Measurements from ENCODE around the gene SPTLC2. TPM values are rescaled to one million over a fixed set of nuclear protein-coding genes. Genes with fewer than 3 reads are reported as not detected.

Gene SPTLC2
- total RNA-seq, 1 donor from 2014 or later: 23.1 TPM

DNA sequence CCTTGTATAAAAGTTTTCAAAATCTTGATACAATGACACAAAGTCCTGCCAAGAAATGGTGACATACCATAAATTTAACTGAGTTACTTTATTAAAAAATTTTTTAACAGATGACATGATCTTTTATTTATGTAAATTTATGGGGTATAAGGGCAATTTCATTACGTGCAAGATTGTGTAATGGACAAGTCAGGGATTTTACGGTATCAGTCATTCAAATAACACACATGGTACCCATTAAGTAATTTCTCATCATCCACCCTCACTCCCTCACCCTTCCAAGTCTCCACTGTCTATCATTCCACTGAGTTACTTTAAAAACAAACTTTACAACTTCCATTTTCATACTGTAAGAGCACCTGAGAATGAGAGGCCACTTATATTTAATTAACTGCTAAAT lies 37.4 kb downstream of the SPTLC2 start:
- no peaks in the 10 kb centered on the region for H3K36me3 ChIP-seq
- no peaks in the 10 kb centered on the region for H3K27me3 ChIP-seq
- H3K4me3 ChIP-seq: no peak overlapping the region
- DNase-seq (ENCODE audit: extremely low spot score in 2 of 2): no peak
- H3K4me1 ChIP-seq: peaks cover 38% of the 10 kb centered on the region
- H3K27ac ChIP-seq: no peak overlapping the region
- intact Hi-C loops (cut with DNase I): no loop called here
- TF ChIP-seq POLR2A (IDR thresholded peaks at IDR 0.05) (no peak), CTCF (IDR thresholded peaks at IDR 0.05) (no peak), POLR2AphosphoS5 (IDR thresholded peaks at IDR 0.05; ENCODE audit: insufficient read depth in 1 of 2, low read depth in 1 of 2) (no peak)
- H3K9me3 ChIP-seq: no peaks in the 10 kb centered on the region

DNA sequence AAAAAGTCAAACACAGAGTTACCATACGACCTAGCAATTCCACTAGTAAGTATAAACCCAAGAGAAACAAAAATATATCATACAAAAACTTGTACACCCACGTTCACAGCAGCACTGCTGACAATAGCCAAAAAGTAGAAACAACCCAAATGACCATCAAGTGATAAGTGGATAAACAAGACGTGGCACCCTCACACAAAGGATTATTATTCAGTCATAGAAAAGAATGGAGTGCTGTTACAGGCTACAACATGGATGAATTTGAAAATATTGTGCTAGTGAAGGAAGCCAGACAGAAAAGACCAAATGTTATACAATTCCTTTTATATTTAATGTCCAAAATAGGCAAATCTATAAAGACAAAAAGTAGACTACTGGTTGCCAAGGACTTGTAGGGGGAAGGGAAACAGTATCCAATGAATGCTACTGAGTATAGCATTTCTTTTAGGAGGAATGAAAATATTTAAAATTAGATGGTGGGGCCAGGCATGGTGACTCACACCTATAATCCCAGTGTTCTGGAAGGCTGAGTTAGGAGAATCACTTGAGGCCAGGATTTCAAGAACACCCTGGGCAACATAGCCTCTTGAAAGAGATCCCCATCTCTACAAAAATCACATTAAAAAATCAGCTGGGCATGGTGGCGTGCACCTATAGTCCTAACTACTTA lies 41.9 kb downstream of the SPTLC2 start:
- no peak overlapping the region for H3K27ac ChIP-seq
- H3K27me3 ChIP-seq: no peaks in the 10 kb centered on the region
- peaks cover 7% of the 10 kb centered on the region for H3K4me1 ChIP-seq
- no peak for TF ChIP-seq POLR2A (IDR thresholded peaks at IDR 0.05)
- TF ChIP-seq CTCF (IDR thresholded peaks at IDR 0.05): no peak
- no peak for TF ChIP-seq POLR2AphosphoS5 (IDR thresholded peaks at IDR 0.05; ENCODE audit: insufficient read depth in 1 of 2, low read depth in 1 of 2)
- H3K36me3 ChIP-seq: no peaks in the 10 kb centered on the region
- H3K4me3 ChIP-seq: no peak overlapping the region
- DNase-seq (ENCODE audit: extremely low spot score in 2 of 2): no peak
- no peaks in the 10 kb centered on the region for H3K9me3 ChIP-seq
- intact Hi-C loops (cut with DNase I): no loop called here

DNA sequence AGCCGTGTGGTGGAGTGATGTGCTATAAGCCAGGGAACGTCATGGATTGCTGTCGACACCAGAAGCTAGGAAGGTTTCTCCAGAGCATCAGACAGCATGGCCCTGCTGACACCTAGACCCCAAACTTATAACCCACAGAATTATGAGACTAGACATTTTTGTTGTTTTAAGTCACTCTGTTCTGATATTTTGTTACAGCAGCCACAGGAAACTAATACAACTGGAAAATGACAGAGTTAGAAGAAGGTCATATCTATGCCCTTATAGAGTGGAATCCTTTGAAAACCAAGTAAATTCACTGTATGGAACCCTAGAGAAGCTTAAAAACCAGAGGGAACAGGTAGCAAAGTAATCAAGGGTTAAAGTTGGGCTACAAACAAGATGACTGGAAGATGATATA lies 42.5 kb downstream of the SPTLC2 start:
- Histone ChIP-seq H3K9me3 (no peaks in the 10 kb centered on the region), H3K36me3 (peaks cover 0 to 4% of the 10 kb centered on the region in 2 donors), H3K4me3 (no peak overlapping the region), H3K27me3 (no peaks in the 10 kb centered on the region), H3K27ac (no peak overlapping the region), H3K4me1 (peaks cover 1% of the 10 kb centered on the region)
- no peak for DNase-seq (ENCODE audit: extremely low spot score in 2 of 2)
- intact Hi-C loops (cut with DNase I): no loop called here
- no peak for TF ChIP-seq CTCF (IDR thresholded peaks at IDR 0.05)
- no peak for TF ChIP-seq POLR2A (IDR thresholded peaks at IDR 0.05)
- no peak for TF ChIP-seq POLR2AphosphoS5 (IDR thresholded peaks at IDR 0.05; ENCODE audit: insufficient read depth in 1 of 2, low read depth in 1 of 2)

DNA sequence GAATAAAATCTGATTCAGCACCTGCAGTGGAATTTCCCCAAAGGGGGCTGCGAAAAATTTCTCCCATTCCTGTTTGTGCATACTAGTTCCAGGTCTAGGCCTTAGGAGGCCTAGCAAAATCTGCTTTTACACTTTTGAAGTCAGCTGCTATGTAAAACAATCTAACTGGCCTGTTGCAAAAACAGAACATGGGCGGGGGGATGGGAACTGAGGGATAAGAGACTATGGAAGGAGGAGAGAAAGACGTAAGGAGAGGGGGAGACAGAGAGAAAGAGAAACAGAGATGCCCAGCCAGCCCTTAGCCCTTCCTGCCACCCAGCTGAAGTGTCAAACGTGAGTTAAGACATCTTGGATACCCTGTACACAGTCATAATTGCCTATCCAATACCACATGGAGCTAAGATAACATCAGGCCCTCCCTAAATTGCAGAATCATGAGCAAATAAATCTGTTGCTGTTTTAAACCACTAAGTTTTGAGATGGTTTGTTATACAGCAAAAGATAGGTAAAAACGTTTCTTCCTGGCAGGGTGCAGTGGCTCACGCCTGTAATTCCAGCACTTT lies 45.6 kb downstream of the SPTLC2 start:
- DNase-seq (ENCODE audit: extremely low spot score in 2 of 2): no peak
- Histone ChIP-seq H3K4me1 (no peaks in the 10 kb centered on the region), H3K9me3 (no peaks in the 10 kb centered on the region), H3K27me3 (no peaks in the 10 kb centered on the region), H3K4me3 (no peak overlapping the region), H3K27ac (no peak overlapping the region), H3K36me3 (peaks cover 0 to 4% of the 10 kb centered on the region in 2 donors)
- intact Hi-C loops (cut with DNase I): no loop called here
- TF ChIP-seq POLR2AphosphoS5 (IDR thresholded peaks at IDR 0.05; ENCODE audit: insufficient read depth in 1 of 2, low read depth in 1 of 2) (no peak), CTCF (IDR thresholded peaks at IDR 0.05) (no peak), POLR2A (IDR thresholded peaks at IDR 0.05) (no peak)

DNA sequence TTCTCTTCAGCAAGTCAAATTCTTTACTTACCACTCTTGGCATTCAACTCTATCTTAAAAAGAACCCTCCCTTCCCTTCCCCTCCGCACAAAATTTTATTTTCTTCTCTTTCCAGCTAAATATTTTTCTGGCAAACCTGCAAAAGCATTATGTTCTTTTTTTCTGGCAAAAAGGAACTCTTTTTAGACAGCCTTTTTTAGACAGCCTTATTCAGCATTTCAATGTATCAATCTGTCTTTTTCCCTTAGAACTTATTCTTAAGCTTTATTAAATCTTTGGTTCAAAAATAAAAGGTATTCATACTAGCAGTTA lies 50.5 kb downstream of the SPTLC2 start:
- Histone ChIP-seq H3K27ac (no peak overlapping the region), H3K36me3 (peaks cover 0 to 4% of the 10 kb centered on the region in 2 donors)
- intact Hi-C loops (cut with DNase I): no loop called here

More for the DNA sequence above, 50.5 kb downstream of the SPTLC2 start:
- no peak for DNase-seq (ENCODE audit: extremely low spot score in 2 of 2)
- H3K4me3 ChIP-seq: no peak overlapping the region
- no peaks in the 10 kb centered on the region for H3K4me1 ChIP-seq
- TF ChIP-seq POLR2A (IDR thresholded peaks at IDR 0.05): no peak
- TF ChIP-seq POLR2AphosphoS5 (IDR thresholded peaks at IDR 0.05; ENCODE audit: insufficient read depth in 1 of 2, low read depth in 1 of 2): no peak
- no peak for TF ChIP-seq CTCF (IDR thresholded peaks at IDR 0.05)
- H3K9me3 ChIP-seq: no peaks in the 10 kb centered on the region
- H3K27me3 ChIP-seq: no peaks in the 10 kb centered on the region
